A549 (cell line): ENCODE measurements around the gene CDK19. TPM values are rescaled to one million over a fixed set of nuclear protein-coding genes. Genes with fewer than 3 reads are reported as not detected.

ENCODE experiments used
- ATAC-seq, 2 experiments: fragments of 200-7000 bp in 1 of 2; fragments of >200 bp in 1 of 2; cut with Nextera tagmentation in 1 of 2; cut with Tn5 transposase in 1 of 2; 3 replicates each; pipeline versions ENCODE4 v1.8.0 to v1.9.1; 2018 to 2020; ENCODE audit warnings: mild to moderate bottlenecking in 1 of 2, moderate library complexity in 1 of 2
- CTCF ChIA-PET: fragments of 300-600 bp; sonication (Branson Sonifier 250); formaldehyde crosslinking; extraction: SDS; loops from one replicate; lab custom pipeline; 2021; ENCODE audit warnings: antibody characterized with exemption, inconsistent platforms; lab: Yijun Ruan, JAX
- POLR2A ChIA-PET: fragments of 350-600 bp; formaldehyde crosslinking; extraction: SDS; loops from one replicate; lab custom pipeline; 2021; ENCODE audit warnings: antibody characterized with exemption, inconsistent platforms; lab: Yijun Ruan, JAX
- DNase-seq, 2 experiments: peaks; one replicate each; pipeline versions ENCODE4 v3.0.0 to v3.0.0-alpha.2; 2011 to 2016; ENCODE audit warnings: low read depth in 1 of 2, low spot score in 1 of 2
- FAIRE-seq: peaks from 2 replicates; lab custom pipeline; 2011; peaks lifted over from hg19 to GRCh38; lab: Jason Lieb, UNC
- H3K27ac ChIP-seq, 2 experiments: fragments of >200 bp; sonication (Bioruptor Twin); formaldehyde crosslinking; 3 replicates each; pipeline ENCODE4 v1.5.1; 2016 to 2017
- H3K4me1 ChIP-seq: fragments of >200 bp; sonication (Bioruptor Twin); formaldehyde crosslinking; 3 replicates; pipeline ENCODE4 v1.6.1; 2016
- H3K4me2 ChIP-seq: fragments of >200 bp; sonication (Bioruptor Twin); formaldehyde crosslinking; 3 replicates; pipeline ENCODE4 v1.6.1; 2016
- H3K4me3 ChIP-seq: fragments of >200 bp; sonication (Bioruptor Twin); formaldehyde crosslinking; 3 replicates; pipeline ENCODE4 v1.5.1; 2016
- H3K9me3 ChIP-seq: fragments of >200 bp; sonication (Bioruptor Twin); formaldehyde crosslinking; 3 replicates; pipeline ENCODE4 v1.6.1; 2016
- CBX2 ChIP-seq: fragments of 200-600 bp; sonication (generic); IDR thresholded peaks from 2 replicates; pipeline ENCODE4 v1.6.1; 2016; ENCODE audit warnings: low read depth, mild to moderate bottlenecking, borderline replicate concordance
- CBX8 ChIP-seq: fragments of 200-600 bp; sonication (generic); IDR thresholded peaks from 2 replicates; pipeline ENCODE4 v1.6.1; 2016
- CEBPB ChIP-seq, 2 experiments: fragments of >200 bp in 1 of 2; sonication (Bioruptor Twin) in 1 of 2; formaldehyde crosslinking in 1 of 2; IDR thresholded peaks; 2 replicates each; pipeline ENCODE4 v1.6.1; 2012 to 2016
- EHF ChIP-seq: fragments of 250-450 bp; sonication (Bioruptor Pico); IDR thresholded peaks from 2 replicates; pipeline ENCODE4 v1.5.0; 2020; ENCODE audit warnings: mild to moderate bottlenecking
- ELK1 ChIP-seq: fragments of 150-350 bp; IDR thresholded peaks from 2 replicates; pipeline ENCODE4 v1.6.1; 2014; ENCODE audit warnings: low read depth, mild to moderate bottlenecking, low read length
- ESRRA ChIP-seq: fragments of 150-350 bp; IDR thresholded peaks from 2 replicates; pipeline ENCODE4 v1.6.1; 2014; ENCODE audit warnings: mild to moderate bottlenecking, low read length, borderline replicate concordance
- FOSB ChIP-seq: fragments of 250-450 bp; sonication (Bioruptor Pico); IDR thresholded peaks from 2 replicates; pipeline ENCODE4 v1.5.0; 2020; ENCODE audit warnings: mild to moderate bottlenecking, moderate library complexity
- HES2 ChIP-seq: fragments of >200 bp; sonication (Bioruptor Twin); formaldehyde crosslinking; IDR thresholded peaks from 2 replicates; pipeline ENCODE4 v1.6.1; 2016
- HOXA7 ChIP-seq: fragments of 250-450 bp; sonication (Bioruptor Pico); IDR thresholded peaks from 2 replicates; pipeline ENCODE4 v1.5.0; 2020; ENCODE audit warnings: mild to moderate bottlenecking, moderate library complexity
- JUN ChIP-seq, 2 experiments: fragments of >200 bp; sonication (Bioruptor Twin); formaldehyde crosslinking; IDR thresholded peaks; 2 replicates in 1 of 2; 3 replicates in 1 of 2; pipeline ENCODE4 v1.6.1; 2016 to 2017
- JUNB ChIP-seq: fragments of >200 bp; sonication (Bioruptor Twin); formaldehyde crosslinking; IDR thresholded peaks from 2 replicates; pipeline ENCODE4 v1.6.1; 2016
- KDM1A ChIP-seq: fragments of 200-600 bp; sonication (generic); IDR thresholded peaks from 2 replicates; pipeline ENCODE4 v1.6.1; 2016; ENCODE audit warnings: low read depth, mild to moderate bottlenecking
- MAZ ChIP-seq: fragments of 150-350 bp; IDR thresholded peaks from 2 replicates; pipeline ENCODE4 v1.6.1; 2014; ENCODE audit warnings: antibody characterized with exemption, low read depth, low read length, borderline replicate concordance
- PBX3 ChIP-seq: IDR thresholded peaks from 2 replicates; pipeline ENCODE4 v1.6.1; 2012
- RARB ChIP-seq: fragments of 250-450 bp; sonication (Bioruptor Pico); IDR thresholded peaks from 2 replicates; pipeline ENCODE4 v1.8.0; 2021; ENCODE audit warnings: mild to moderate bottlenecking, moderate library complexity
- RCOR1 ChIP-seq: fragments of 150-350 bp; IDR thresholded peaks from 2 replicates; pipeline ENCODE4 v1.6.1; 2014; ENCODE audit warnings: antibody characterized with exemption, low read length, low read depth
- RFX5 ChIP-seq: fragments of 450-650 bp; IDR thresholded peaks from 2 replicates; pipeline ENCODE4 v1.7.1; 2014; ENCODE audit warnings: antibody characterized with exemption, mild to moderate bottlenecking, moderate library complexity
- SREBF2 ChIP-seq: fragments of 450-650 bp; IDR thresholded peaks from 2 replicates; pipeline ENCODE4 v1.6.1; 2014; ENCODE audit warnings: mild to moderate bottlenecking, moderate library complexity
- TP53 ChIP-seq: fragments of 250-450 bp; sonication (Bioruptor Pico); IDR thresholded peaks from 2 replicates; pipeline ENCODE4 v1.5.0; 2021; ENCODE audit warnings: mild to moderate bottlenecking, moderate library complexity
- USF2 ChIP-seq: fragments of 450-650 bp; IDR thresholded peaks from 2 replicates; pipeline ENCODE4 v1.6.1; 2014; ENCODE audit warnings: antibody characterized with exemption
- ZNF302 ChIP-seq: fragments of 250-450 bp; sonication (Bioruptor Pico); IDR thresholded peaks from 2 replicates; pipeline ENCODE4 v1.9.0; 2021; ENCODE audit warnings: inconsistent platforms, mild to moderate bottlenecking, moderate library complexity
- ZSCAN20 ChIP-seq: fragments of 250-450 bp; sonication (Bioruptor Pico); IDR thresholded peaks from 2 replicates; pipeline ENCODE4 v1.8.0; 2022; ENCODE audit warnings: mild to moderate bottlenecking, moderate library complexity
- WGBS: methylation state at CpG from one replicate; pipeline ENCODE4 v1.1.6; 2017; ENCODE audit errors: missing lambda C conversion rate; 5-methylcytosine and 5-hydroxymethylcytosine counted together
- polyA plus RNA-seq, 4 experiments: library from polyadenylated mRNA; depleted of rRNA in 3 of 4; stranded (reverse); fragments of >200 nt; fragmentation: RNase III in 1 of 4; extraction: RNeasy Plus Mini Kit Qiagen cat#74134 plus additional on column Dnase treatment in 1 of 4; gene quantifications; 2 replicates in 3 of 4; 3 replicates in 1 of 4; pipeline ENCODE4 v1.2.3, GENCODE V29; 2011 to 2017
- TF ChIP-seq, protein P1 (sequence below): IDR thresholded peaks from 2 replicates; pipeline ENCODE4 v1.6.1; 2012; ENCODE audit warnings: low read depth, borderline replicate concordance

Gene CDK19
- polyA plus RNA-seq, 2 of the 4 experiments (the other 2 are of a cell fraction): 7.1 to 18.6 TPM

GRCh38 chr6:110575925-110576463, 239.3 kb downstream of the CDK19 start (continued):
- TF ChIP-seq USF2: no peak

DNA sequence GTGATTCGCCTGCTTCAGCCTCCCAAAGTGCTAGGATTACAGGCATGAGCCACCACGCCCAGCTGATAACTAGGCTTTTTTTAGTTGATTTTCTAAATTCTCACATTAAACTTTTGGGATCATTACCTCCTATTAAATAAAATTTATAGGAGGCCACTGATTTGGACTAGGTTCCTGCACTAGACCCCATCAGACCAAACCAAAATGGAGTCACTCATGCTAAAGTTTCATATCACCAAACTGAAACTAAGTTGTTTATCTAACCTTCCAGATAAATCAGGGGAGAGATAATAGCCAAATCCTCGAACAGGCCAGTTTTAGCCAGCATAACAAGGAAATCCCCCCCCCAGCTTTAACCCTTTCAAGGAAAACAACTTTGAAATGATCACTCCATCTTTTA, 240.5 kb downstream of the CDK19 start:
- ChIA-PET CTCF (no interaction called here), POLR2A (no interaction called here)
- FAIRE-seq: no peak
- no peak for ATAC-seq
- Histone ChIP-seq H3K4me2 (no peak overlapping the region), H3K9me3 (no peaks in the 10 kb centered on the region), H3K4me1 (no peaks in the 10 kb centered on the region), H3K4me3 (no peak overlapping the region), H3K27ac (no peak overlapping the region)
- WGBS: 67% methylated on average over 3 of the region's 3 CpGs
- TF ChIP-seq RARB (CRISPR knock-in tag) (no peak), TP53 (CRISPR knock-in tag) (no peak), RFX5 (no peak), ZNF302 (CRISPR knock-in tag) (no peak), HES2 (no peak), FOSB (CRISPR knock-in tag) (no peak), CBX8 (no peak), CEBPB (IDR thresholded peaks at IDR 0.05) (no peak), KDM1A (no peak), JUNB (no peak), USF2 (no peak), ELK1 (no peak), JUN (IDR thresholded peaks at IDR 0.05) (no peak), ZSCAN20 (CRISPR knock-in tag) (no peak), EHF (CRISPR knock-in tag) (no peak), RCOR1 (no peak), SREBF2 (no peak), CBX2 (no peak), HOXA7 (no peak)
- TF ChIP-seq, protein P1, sequence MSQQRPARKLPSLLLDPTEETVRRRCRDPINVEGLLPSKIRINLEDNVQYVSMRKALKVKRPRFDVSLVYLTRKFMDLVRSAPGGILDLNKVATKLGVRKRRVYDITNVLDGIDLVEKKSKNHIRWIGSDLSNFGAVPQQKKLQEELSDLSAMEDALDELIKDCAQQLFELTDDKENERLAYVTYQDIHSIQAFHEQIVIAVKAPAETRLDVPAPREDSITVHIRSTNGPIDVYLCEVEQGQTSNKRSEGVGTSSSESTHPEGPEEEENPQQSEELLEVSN: no peak
- DNase-seq: no peak

GRCh38 chr6:110573537-110573936, 241.7 kb downstream of the CDK19 start:
- POLR2A ChIA-PET: no interaction called here
- FAIRE-seq (no peak), ATAC-seq (no peak), DNase-seq (no peak)
- no peak overlapping the region for H3K4me3 ChIP-seq
- CTCF ChIA-PET: interaction anchor here (0.6 kb wide), 1 partner anchor 28 kb away, joined by 3 read pairs; no protein-coding TSS in a partner anchor
- no peaks in the 10 kb centered on the region for H3K4me1 ChIP-seq
- no peaks in the 10 kb centered on the region for H3K9me3 ChIP-seq
- no peak overlapping the region for H3K4me2 ChIP-seq
- TF ChIP-seq PBX3 (no peak), FOSB (CRISPR knock-in tag) (no peak), MAZ (no peak), ESRRA (no peak), EHF (CRISPR knock-in tag) (no peak)
- WGBS: 30% methylated on average over 2 of the region's 2 CpGs
- H3K27ac ChIP-seq: no peak overlapping the region
